Nephron (organoid): ENCODE data around the gene IL1RL1.

Experiments
- H3K27ac Mint-ChIP-seq, 3 experiments: 2 replicates each; pipeline ENCODE4 v1.8.0; 2020; ENCODE audit warnings: mixed read lengths in 3 of 3, mild to moderate bottlenecking in 2 of 3, moderate library complexity in 1 of 3
- H3K27me3 Mint-ChIP-seq: 2 replicates; pipeline ENCODE4 v1.8.0; 2021; ENCODE audit warnings: low read depth, mild to moderate bottlenecking, moderate library complexity, mixed read lengths
- H3K36me3 Mint-ChIP-seq: 2 replicates; pipeline ENCODE4 v1.8.0; 2020; ENCODE audit warnings: low read depth, mixed read lengths
- H3K4me1 Mint-ChIP-seq: 2 replicates; pipeline ENCODE4 v1.8.0; 2020; ENCODE audit warnings: mixed read lengths
- H3K4me3 Mint-ChIP-seq, 3 experiments: 2 replicates each; pipeline ENCODE4 v1.8.0; 2020; ENCODE audit warnings: mild to moderate bottlenecking in 3 of 3, mixed read lengths in 3 of 3, moderate library complexity in 2 of 3
- H3K9me3 Mint-ChIP-seq: 2 replicates; pipeline ENCODE4 v1.8.0; 2020; ENCODE audit warnings: mixed read lengths
- CTCF ChIP-seq, 3 experiments: fragments of 200-600 bp; sonication (generic); IDR thresholded peaks; one replicate each; pipeline ENCODE4 v1.5.0; 2021; ENCODE audit warnings: antibody characterized with exemption in 3 of 3; ENCODE audit not compliant: unreplicated experiment in 3 of 3

The IL1RL1 gene

GRCh38 chr2:102367331-102367971 is 56.1 kb downstream of the IL1RL1 start:
- Mint-ChIP-seq H3K4me1 (no peaks in the 10 kb centered on the region), H3K4me3 (no peak overlapping the region), H3K36me3 (peaks cover 10% of the 10 kb centered on the region), H3K9me3 (peaks cover 19% of the 10 kb centered on the region), H3K27me3 (peaks cover 8% of the 10 kb centered on the region), H3K27ac (no peak overlapping the region)
- TF ChIP-seq CTCF (IDR thresholded peaks at IDR 0.05; ENCODE audit: unreplicated experiment in 3 of 3) = no peak

- Mint-ChIP-seq H3K4me1 (no peaks in the 10 kb centered on the region), H3K27me3 (peaks cover 8% of the 10 kb centered on the region), H3K4me3 (no peak overlapping the region), H3K36me3 (peaks cover 10% of the 10 kb centered on the region), H3K27ac (no peak overlapping the region), H3K9me3 (peaks cover 19% of the 10 kb centered on the region)
- TF ChIP-seq CTCF (IDR thresholded peaks at IDR 0.05; ENCODE audit: unreplicated experiment in 3 of 3) = no peak
These were observed 57.2 kb downstream of the IL1RL1 start for GRCh38 chr2:102368461-102369109.

GRCh38 chr2:102369866-102370265 is 58.5 kb downstream of the IL1RL1 start:
- Mint-ChIP-seq H3K36me3 (peaks cover 9% of the 10 kb centered on the region), H3K4me1 (no peaks in the 10 kb centered on the region), H3K9me3 (peaks cover 16% of the 10 kb centered on the region), H3K4me3 (no peak overlapping the region), H3K27me3 (peaks cover 3% of the 10 kb centered on the region), H3K27ac (no peak overlapping the region)
- no peak for TF ChIP-seq CTCF (IDR thresholded peaks at IDR 0.05; ENCODE audit: unreplicated experiment in 3 of 3)

- Mint-ChIP-seq H3K27me3 (no peaks in the 10 kb centered on the region), H3K27ac (no peak overlapping the region), H3K4me1 (no peaks in the 10 kb centered on the region), H3K4me3 (no peak overlapping the region), H3K36me3 (no peaks in the 10 kb centered on the region), H3K9me3 (peaks cover 7% of the 10 kb centered on the region)
- TF ChIP-seq CTCF (IDR thresholded peaks at IDR 0.05; ENCODE audit: unreplicated experiment in 3 of 3) = no peak
These were observed 64.8 kb downstream of the IL1RL1 start for GRCh38 chr2:102376052-102376591.

- no peak overlapping the region for H3K27ac Mint-ChIP-seq
- no peaks in the 10 kb centered on the region for H3K4me1 Mint-ChIP-seq
- H3K9me3 Mint-ChIP-seq = peaks cover 17% of the 10 kb centered on the region
- H3K27me3 Mint-ChIP-seq = no peaks in the 10 kb centered on the region
- H3K4me3 Mint-ChIP-seq = no peak overlapping the region
- TF ChIP-seq CTCF (IDR thresholded peaks at IDR 0.05; ENCODE audit: unreplicated experiment in 3 of 3) = no peak
- H3K36me3 Mint-ChIP-seq = no peaks in the 10 kb centered on the region
These were observed 72.4 kb downstream of the IL1RL1 start for GRCh38 chr2:102383722-102384121.
